Upper lobe of left lung (tissue), 4 donors: Measurements from ENCODE around the gene EXOC2.

Source experiments
- POLR2A ChIP-seq, 4 donors: fragments of 450-650 bp; IDR thresholded peaks; one replicate each; pipeline ENCODE4 v1.5.1; 2016 to 2017; ENCODE audit warnings: antibody characterized with exemption in 4 of 4, mild to moderate bottlenecking in 2 of 4
- TF ChIP-seq, protein P1 (sequence below), 6 experiments: fragments of 450-650 bp in 4 of 6; fragments of 200-600 bp in 2 of 6; sonication (generic) in 2 of 6; IDR thresholded peaks; one replicate each; pipeline ENCODE4 v1.5.1; 2016 to 2019; ENCODE audit warnings: antibody characterized with exemption in 6 of 6

DNA sequence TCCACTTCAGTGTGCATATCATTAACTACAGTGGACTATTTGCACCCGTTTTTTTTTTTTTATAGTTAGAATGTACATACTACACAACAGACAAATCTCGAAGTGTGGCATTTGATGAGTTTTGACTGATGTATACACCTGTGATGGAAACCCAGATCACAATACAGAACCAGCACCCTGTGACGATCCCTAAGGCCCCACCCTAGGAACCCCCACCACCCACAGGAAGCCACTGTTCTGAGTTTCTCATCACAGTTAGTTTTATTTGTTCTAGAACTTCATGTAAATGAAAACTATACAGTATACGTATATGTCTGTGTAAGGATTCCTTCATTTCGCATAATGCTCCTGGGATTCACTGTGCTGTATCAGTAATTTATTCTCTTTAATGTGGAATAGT, 198.5 kb downstream of the EXOC2 start:
- TF ChIP-seq, protein P1, sequence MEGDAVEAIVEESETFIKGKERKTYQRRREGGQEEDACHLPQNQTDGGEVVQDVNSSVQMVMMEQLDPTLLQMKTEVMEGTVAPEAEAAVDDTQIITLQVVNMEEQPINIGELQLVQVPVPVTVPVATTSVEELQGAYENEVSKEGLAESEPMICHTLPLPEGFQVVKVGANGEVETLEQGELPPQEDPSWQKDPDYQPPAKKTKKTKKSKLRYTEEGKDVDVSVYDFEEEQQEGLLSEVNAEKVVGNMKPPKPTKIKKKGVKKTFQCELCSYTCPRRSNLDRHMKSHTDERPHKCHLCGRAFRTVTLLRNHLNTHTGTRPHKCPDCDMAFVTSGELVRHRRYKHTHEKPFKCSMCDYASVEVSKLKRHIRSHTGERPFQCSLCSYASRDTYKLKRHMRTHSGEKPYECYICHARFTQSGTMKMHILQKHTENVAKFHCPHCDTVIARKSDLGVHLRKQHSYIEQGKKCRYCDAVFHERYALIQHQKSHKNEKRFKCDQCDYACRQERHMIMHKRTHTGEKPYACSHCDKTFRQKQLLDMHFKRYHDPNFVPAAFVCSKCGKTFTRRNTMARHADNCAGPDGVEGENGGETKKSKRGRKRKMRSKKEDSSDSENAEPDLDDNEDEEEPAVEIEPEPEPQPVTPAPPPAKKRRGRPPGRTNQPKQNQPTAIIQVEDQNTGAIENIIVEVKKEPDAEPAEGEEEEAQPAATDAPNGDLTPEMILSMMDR (IDR thresholded peaks at IDR 0.05), result no peak
- no peak for TF ChIP-seq POLR2A (IDR thresholded peaks at IDR 0.05)
